Stimulated activated naive CD8-positive, alpha-beta T cell treated with anti-CD3 and anti-CD28 coated beads, Interleukin-15, Interleukin-2, amounts not matched to agents 100 ng/mL and 50 ng/mL, for 24 hours (primary cell): ENCODE data around the gene CHGA.

Experiments
- H3K27ac Mint-ChIP-seq: one replicate; pipeline ENCODE4 v1.8.0; 2021; ENCODE audit warnings: mild to moderate bottlenecking, mixed read lengths
- H3K27me3 Mint-ChIP-seq: one replicate; pipeline ENCODE4 v1.8.0; 2021; ENCODE audit warnings: mixed read lengths
- H3K36me3 Mint-ChIP-seq: one replicate; pipeline ENCODE4 v1.8.0; 2021; ENCODE audit warnings: low read depth, mixed read lengths
- H3K4me1 Mint-ChIP-seq: one replicate; pipeline ENCODE4 v1.8.0; 2021; ENCODE audit warnings: low read depth, mixed read lengths
- H3K4me3 Mint-ChIP-seq: one replicate; pipeline ENCODE4 v1.8.0; 2021; ENCODE audit warnings: mild to moderate bottlenecking, mixed read lengths
- H3K9me3 Mint-ChIP-seq: one replicate; pipeline ENCODE4 v1.8.0; 2021; ENCODE audit warnings: mixed read lengths

Gene CHGA

GRCh38 chr14:92980866-92981265, 57.9 kb downstream of the CHGA start:
- Mint-ChIP-seq H3K9me3 (peaks cover 40% of the 10 kb centered on the region), H3K36me3 (peaks cover 79% of the 10 kb centered on the region), H3K4me1 (peaks cover 10% of the 10 kb centered on the region), H3K27ac (no peak overlapping the region), H3K27me3 (no peaks in the 10 kb centered on the region), H3K4me3 (no peak overlapping the region)

- no peak overlapping the region for H3K27ac Mint-ChIP-seq
- H3K27me3 Mint-ChIP-seq: no peaks in the 10 kb centered on the region
- H3K36me3 Mint-ChIP-seq: peaks cover 75% of the 10 kb centered on the region
- peaks cover 32% of the 10 kb centered on the region for H3K9me3 Mint-ChIP-seq
- no peak overlapping the region for H3K4me3 Mint-ChIP-seq
- peaks cover 10% of the 10 kb centered on the region for H3K4me1 Mint-ChIP-seq
These were observed 58.8 kb downstream of the CHGA start for GRCh38 chr14:92981726-92982125.

- Mint-ChIP-seq H3K36me3 (peaks cover 62% of the 10 kb centered on the region), H3K9me3 (peaks cover 20% of the 10 kb centered on the region), H3K27ac (no peak overlapping the region), H3K27me3 (no peaks in the 10 kb centered on the region), H3K4me1 (peaks cover 10% of the 10 kb centered on the region), H3K4me3 (no peak overlapping the region)
These were observed 60.0 kb downstream of the CHGA start for GRCh38 chr14:92982956-92983355.

GRCh38 chr14:92984082-92984788, 61.3 kb downstream of the CHGA start:
- Mint-ChIP-seq H3K36me3 (peaks cover 50% of the 10 kb centered on the region), H3K27ac (no peak overlapping the region), H3K4me1 (peaks cover 10% of the 10 kb centered on the region), H3K27me3 (no peaks in the 10 kb centered on the region), H3K4me3 (no peak overlapping the region), H3K9me3 (peaks cover 17% of the 10 kb centered on the region)
